ENCODE results near the gene ITGB2.

ITGB2 gene

DNA sequence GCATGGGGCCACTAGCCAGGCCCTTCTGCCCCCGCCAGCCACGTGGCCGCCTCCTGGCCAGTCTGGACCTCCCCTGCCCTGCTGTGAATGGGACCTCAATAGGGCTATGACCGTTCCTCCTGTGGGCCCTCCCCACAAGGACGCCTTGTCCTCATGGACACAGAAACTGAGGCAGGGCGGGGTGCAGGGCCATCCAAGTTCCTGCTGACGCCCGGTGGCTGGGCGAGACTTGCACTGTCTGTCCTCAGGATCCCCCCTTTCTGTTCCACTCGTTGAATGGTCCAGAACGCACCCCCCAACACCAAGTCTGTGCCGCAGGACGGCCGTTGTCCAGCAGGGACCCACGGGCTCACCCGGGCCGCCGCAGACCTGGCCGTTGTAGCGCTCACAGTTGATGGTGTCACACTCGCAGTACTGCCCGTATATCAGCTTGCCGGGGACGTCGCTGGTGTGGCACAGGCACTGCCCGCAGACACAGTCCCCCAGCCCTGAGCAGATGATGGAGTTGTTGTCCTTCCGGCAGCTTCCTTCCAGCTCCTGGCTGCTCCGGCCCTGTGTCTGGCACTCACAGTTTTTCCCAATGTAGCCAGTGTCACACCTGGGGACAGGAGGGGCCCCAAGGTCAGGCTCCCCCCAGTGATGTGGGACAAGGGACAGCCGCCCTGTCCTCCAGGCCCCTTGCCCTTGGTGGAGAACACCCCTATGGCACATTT lies 30.9 kb downstream of the ITGB2 start:
- H2AFZ ChIP-seq (ENCODE audit: insufficient read depth, low read length, poor library complexity) = no peak overlapping the region
- H3K27me3 ChIP-seq (ENCODE audit: insufficient read depth, low read length) = no peaks in the 10 kb centered on the region
- H3K27ac ChIP-seq (ENCODE audit: low read depth, low read length) = no peak overlapping the region
- H3K18ac ChIP-seq (ENCODE audit: low read length) = no peak overlapping the region
- no peak overlapping the region for H3K14ac ChIP-seq (ENCODE audit: low read length)
- H2BK120ac ChIP-seq (ENCODE audit: insufficient read depth, low read length, poor library complexity) = no peak overlapping the region
- no peak overlapping the region for H2BK12ac ChIP-seq (ENCODE audit: low read length)
- no peaks in the 10 kb centered on the region for H3K4me1 ChIP-seq (ENCODE audit: control insufficient read depth in 1 of 2, insufficient read depth in 2 of 2, low read length in 2 of 2)
- no peaks in the 10 kb centered on the region for H3K79me2 ChIP-seq (ENCODE audit: control insufficient read depth, insufficient read depth, low read length, poor library complexity)
- no peaks in the 10 kb centered on the region for H3K79me1 ChIP-seq (ENCODE audit: low read length)
- H4K12ac ChIP-seq (ENCODE audit: low read depth, low read length) = no peak overlapping the region
- no peak overlapping the region for H3K4ac ChIP-seq (ENCODE audit: low read depth, low read length)
- no peak overlapping the region for H4K91ac ChIP-seq (ENCODE audit: low read depth, low read length)
- H3K4me3 ChIP-seq (ENCODE audit: low read depth, low read length) = no peak overlapping the region
- no peak overlapping the region for H2BK5ac ChIP-seq (ENCODE audit: low read depth, low read length, poor library complexity)
- H3K36me3 ChIP-seq (ENCODE audit: control insufficient read depth in 1 of 2, insufficient read depth in 2 of 2, low read length in 2 of 2) = no peaks in the 10 kb centered on the region
- peaks cover 6% of the 10 kb centered on the region for H3K9me3 ChIP-seq (ENCODE audit: insufficient read depth, low read depth, low read length)
- H3K9ac ChIP-seq (ENCODE audit: low read length) = no peak overlapping the region
- H4K8ac ChIP-seq (ENCODE audit: low read depth, low read length) = no peak overlapping the region
- no peak overlapping the region for H3K4me2 ChIP-seq (ENCODE audit: low read length)
- no peak for DNase-seq
- no peak overlapping the region for H3K23ac ChIP-seq (ENCODE audit: low read length)
- WGBS (ENCODE audit: extremely low coverage, insufficient coverage, insufficient read length) = no CpG with 5 or more reads among the region's 29 CpGs
- no peak overlapping the region for H2AK5ac ChIP-seq (ENCODE audit: low read length)

DNA sequence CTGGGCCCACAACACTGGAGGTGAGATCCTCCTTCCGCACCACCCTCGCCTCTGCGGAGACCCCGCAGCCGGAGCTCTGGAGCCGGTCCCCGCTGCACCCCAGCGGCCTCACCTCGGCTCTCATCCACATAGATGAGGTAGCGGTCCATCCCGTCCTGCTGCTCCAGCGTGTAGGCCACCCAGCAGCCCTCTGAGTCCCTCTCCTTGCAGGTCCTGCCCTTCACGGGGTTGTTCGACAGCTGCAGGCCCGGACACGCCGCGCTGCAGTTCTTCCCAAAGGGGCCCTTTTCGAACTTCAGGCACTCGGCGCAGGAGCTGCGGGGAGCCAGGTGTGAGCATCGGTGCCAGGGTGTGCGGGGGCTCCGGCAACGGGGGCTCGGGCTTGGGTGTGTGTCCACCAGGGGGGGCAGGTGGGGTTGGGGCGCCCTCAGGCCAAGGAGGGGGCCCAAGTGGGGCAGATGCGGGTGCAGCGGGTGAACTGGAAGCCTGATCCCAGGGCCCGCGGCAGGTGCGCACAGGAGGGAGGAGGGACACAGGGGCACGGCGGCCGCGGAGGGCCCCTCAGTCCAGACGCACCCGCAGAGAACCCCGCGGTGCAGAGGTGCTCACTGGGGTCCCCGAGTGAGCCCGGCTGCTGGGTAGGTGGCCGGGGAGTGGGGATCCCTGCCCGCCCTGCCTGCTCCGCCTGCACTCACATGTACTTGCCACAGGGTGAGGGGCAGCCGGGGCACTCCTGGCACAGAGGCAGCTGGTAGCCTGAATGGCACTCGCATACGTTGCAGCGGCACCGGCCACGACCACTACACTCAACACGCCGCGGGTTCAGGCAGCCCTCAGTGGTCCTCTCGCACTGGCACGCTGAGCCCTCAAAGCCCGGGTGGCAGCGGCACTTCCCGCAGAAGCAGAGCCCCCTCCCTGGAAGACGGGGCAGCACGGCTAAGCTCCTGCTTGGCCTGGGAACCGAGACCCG lies 31.8 kb downstream of the ITGB2 start:
- Histone ChIP-seq H3K4ac (ENCODE audit: low read depth, low read length) (no peak overlapping the region), H3K27me3 (ENCODE audit: insufficient read depth, low read length) (no peaks in the 10 kb centered on the region), H4K8ac (ENCODE audit: low read depth, low read length) (no peak overlapping the region), H4K91ac (ENCODE audit: low read depth, low read length) (no peak overlapping the region), H3K9me3 (ENCODE audit: insufficient read depth, low read depth, low read length) (peaks cover 6% of the 10 kb centered on the region), H3K4me3 (ENCODE audit: low read depth, low read length) (peak overlapping the region; percentile 28), H2BK12ac (ENCODE audit: low read length) (no peak overlapping the region), H3K23ac (ENCODE audit: low read length) (no peak overlapping the region), H2BK5ac (ENCODE audit: low read depth, low read length, poor library complexity) (no peak overlapping the region), H3K9ac (ENCODE audit: low read length) (no peak overlapping the region), H2AK5ac (ENCODE audit: low read length) (no peak overlapping the region), H3K79me1 (ENCODE audit: low read length) (no peaks in the 10 kb centered on the region), H3K27ac (ENCODE audit: low read depth, low read length) (no peak overlapping the region), H4K12ac (ENCODE audit: low read depth, low read length) (no peak overlapping the region), H2BK120ac (ENCODE audit: insufficient read depth, low read length, poor library complexity) (no peak overlapping the region), H3K79me2 (ENCODE audit: control insufficient read depth, insufficient read depth, low read length, poor library complexity) (no peaks in the 10 kb centered on the region), H3K36me3 (ENCODE audit: control insufficient read depth in 1 of 2, insufficient read depth in 2 of 2, low read length in 2 of 2) (no peaks in the 10 kb centered on the region), H3K14ac (ENCODE audit: low read length) (no peak overlapping the region), H3K18ac (ENCODE audit: low read length) (no peak overlapping the region), H2AFZ (ENCODE audit: insufficient read depth, low read length, poor library complexity) (no peak overlapping the region), H3K4me2 (ENCODE audit: low read length) (no peak overlapping the region), H3K4me1 (ENCODE audit: control insufficient read depth in 1 of 2, insufficient read depth in 2 of 2, low read length in 2 of 2) (no peaks in the 10 kb centered on the region)
- DNase-seq = no peak
- no CpG with 5 or more reads among the region's 64 CpGs for WGBS (ENCODE audit: extremely low coverage, insufficient coverage, insufficient read length)

DNA sequence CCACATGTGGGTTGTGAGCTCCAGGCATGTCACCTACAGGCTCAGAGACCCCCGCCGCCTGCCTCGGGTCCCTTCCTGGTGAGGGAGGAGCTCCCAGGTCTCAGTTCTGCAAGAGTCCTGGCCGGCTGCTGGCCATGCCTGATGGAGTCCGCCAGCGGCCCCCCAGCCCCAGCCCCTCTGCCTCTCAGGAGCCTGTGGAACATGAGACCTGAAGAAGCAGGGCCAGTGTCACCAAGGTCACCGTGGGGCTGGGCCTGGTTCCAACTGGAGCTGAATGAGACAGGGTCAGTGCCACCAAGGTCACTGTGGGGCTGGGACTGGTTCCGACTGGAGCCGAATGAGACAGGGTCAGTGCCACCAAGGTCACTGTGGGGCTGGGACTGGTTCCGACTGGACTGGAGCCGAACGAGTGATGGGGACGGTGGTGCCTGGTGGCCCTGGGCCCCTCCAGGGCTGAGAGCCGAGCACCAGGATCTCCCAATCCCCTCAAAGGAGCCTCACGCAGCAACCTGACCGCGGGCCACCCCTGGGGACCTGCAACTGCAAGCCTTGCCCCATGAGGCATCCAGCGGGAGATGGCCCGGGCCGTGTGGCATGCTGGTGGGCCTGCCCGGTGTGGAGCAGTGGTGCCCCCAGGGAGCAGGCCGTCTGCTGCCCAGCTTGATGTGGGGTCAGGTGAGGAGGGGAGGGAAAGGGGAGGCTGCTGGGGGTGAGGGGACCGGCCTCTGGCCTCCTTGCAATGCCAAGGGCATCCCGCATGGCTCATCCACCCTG lies 32.7 kb downstream of the ITGB2 start:
- H2BK120ac ChIP-seq (ENCODE audit: insufficient read depth, low read length, poor library complexity) = no peak overlapping the region
- H3K23ac ChIP-seq (ENCODE audit: low read length) = no peak overlapping the region
- no peak for DNase-seq
- WGBS (ENCODE audit: extremely low coverage, insufficient coverage, insufficient read length) = no CpG with 5 or more reads among the region's 24 CpGs
- no peaks in the 10 kb centered on the region for H3K79me2 ChIP-seq (ENCODE audit: control insufficient read depth, insufficient read depth, low read length, poor library complexity)
- no peak overlapping the region for H4K91ac ChIP-seq (ENCODE audit: low read depth, low read length)
- no peaks in the 10 kb centered on the region for H3K36me3 ChIP-seq (ENCODE audit: control insufficient read depth in 1 of 2, insufficient read depth in 2 of 2, low read length in 2 of 2)
- no peak overlapping the region for H3K4me3 ChIP-seq (ENCODE audit: low read depth, low read length)
- peaks cover 3% of the 10 kb centered on the region for H3K9me3 ChIP-seq (ENCODE audit: insufficient read depth, low read depth, low read length)
- H4K12ac ChIP-seq (ENCODE audit: low read depth, low read length) = no peak overlapping the region
- H3K27me3 ChIP-seq (ENCODE audit: insufficient read depth, low read length) = no peaks in the 10 kb centered on the region
- no peaks in the 10 kb centered on the region for H3K4me1 ChIP-seq (ENCODE audit: control insufficient read depth in 1 of 2, insufficient read depth in 2 of 2, low read length in 2 of 2)
- H4K8ac ChIP-seq (ENCODE audit: low read depth, low read length) = no peak overlapping the region
- no peak overlapping the region for H2BK12ac ChIP-seq (ENCODE audit: low read length)
- H3K18ac ChIP-seq (ENCODE audit: low read length) = no peak overlapping the region
- H3K4ac ChIP-seq (ENCODE audit: low read depth, low read length) = no peak overlapping the region
- no peak overlapping the region for H3K4me2 ChIP-seq (ENCODE audit: low read length)
- no peaks in the 10 kb centered on the region for H3K79me1 ChIP-seq (ENCODE audit: low read length)
- no peak overlapping the region for H2AFZ ChIP-seq (ENCODE audit: insufficient read depth, low read length, poor library complexity)
- no peak overlapping the region for H3K14ac ChIP-seq (ENCODE audit: low read length)
- H3K9ac ChIP-seq (ENCODE audit: low read length) = no peak overlapping the region
- H3K27ac ChIP-seq (ENCODE audit: low read depth, low read length) = no peak overlapping the region
- H2AK5ac ChIP-seq (ENCODE audit: low read length) = no peak overlapping the region
- no peak overlapping the region for H2BK5ac ChIP-seq (ENCODE audit: low read depth, low read length, poor library complexity)

DNA sequence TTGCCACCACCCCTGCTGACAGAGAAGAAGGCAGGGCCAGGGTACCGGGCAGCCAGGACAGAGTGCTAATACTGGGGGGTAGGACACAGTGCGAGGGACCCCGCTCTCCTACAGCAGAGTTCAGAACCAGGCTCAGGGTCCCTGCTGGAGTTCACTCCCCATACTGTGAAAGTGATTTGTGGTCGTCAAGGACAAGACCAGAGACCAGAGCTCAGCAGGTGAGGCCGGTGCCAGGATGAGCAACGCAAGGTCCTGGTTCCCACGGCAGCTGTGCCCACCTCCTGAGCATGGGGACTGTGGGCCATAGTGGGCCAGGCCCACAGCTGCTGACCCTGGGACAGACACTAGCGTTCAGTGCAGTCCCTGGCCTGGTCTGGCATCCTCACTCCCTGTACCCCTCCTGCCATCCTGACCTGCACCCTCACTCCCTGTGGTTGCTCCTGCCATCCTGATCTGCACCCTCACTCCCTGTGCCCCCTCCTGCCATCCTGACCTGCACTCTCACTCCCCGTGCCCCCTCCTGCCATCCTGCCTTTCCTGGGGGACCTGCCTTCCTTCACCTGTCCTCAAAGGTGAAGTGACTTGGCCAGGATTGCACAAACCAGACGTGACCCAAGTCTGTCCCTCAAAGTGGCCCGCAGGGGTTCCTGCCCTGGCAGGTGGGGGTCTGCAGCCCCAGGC lies 33.4 kb downstream of the ITGB2 start:
- Histone ChIP-seq H4K91ac (ENCODE audit: low read depth, low read length) (no peak overlapping the region), H3K14ac (ENCODE audit: low read length) (no peak overlapping the region), H3K9ac (ENCODE audit: low read length) (no peak overlapping the region), H2BK12ac (ENCODE audit: low read length) (no peak overlapping the region), H3K4me2 (ENCODE audit: low read length) (no peak overlapping the region), H3K4ac (ENCODE audit: low read depth, low read length) (no peak overlapping the region), H3K36me3 (ENCODE audit: control insufficient read depth in 1 of 2, insufficient read depth in 2 of 2, low read length in 2 of 2) (no peaks in the 10 kb centered on the region), H3K4me1 (ENCODE audit: control insufficient read depth in 1 of 2, insufficient read depth in 2 of 2, low read length in 2 of 2) (peaks cover 0 to 3% of the 10 kb centered on the region in 2 experiments), H2BK120ac (ENCODE audit: insufficient read depth, low read length, poor library complexity) (no peak overlapping the region), H3K18ac (ENCODE audit: low read length) (no peak overlapping the region), H3K79me2 (ENCODE audit: control insufficient read depth, insufficient read depth, low read length, poor library complexity) (no peaks in the 10 kb centered on the region), H3K27me3 (ENCODE audit: insufficient read depth, low read length) (no peaks in the 10 kb centered on the region), H2BK5ac (ENCODE audit: low read depth, low read length, poor library complexity) (no peak overlapping the region), H3K27ac (ENCODE audit: low read depth, low read length) (no peak overlapping the region), H3K9me3 (ENCODE audit: insufficient read depth, low read depth, low read length) (peaks cover 3% of the 10 kb centered on the region), H3K79me1 (ENCODE audit: low read length) (no peaks in the 10 kb centered on the region), H3K23ac (ENCODE audit: low read length) (no peak overlapping the region), H2AK5ac (ENCODE audit: low read length) (no peak overlapping the region), H3K4me3 (ENCODE audit: low read depth, low read length) (no peak overlapping the region), H2AFZ (ENCODE audit: insufficient read depth, low read length, poor library complexity) (no peak overlapping the region), H4K8ac (ENCODE audit: low read depth, low read length) (no peak overlapping the region), H4K12ac (ENCODE audit: low read depth, low read length) (no peak overlapping the region)
- no CpG with 5 or more reads among the region's 11 CpGs for WGBS (ENCODE audit: extremely low coverage, insufficient coverage, insufficient read length)
- DNase-seq = no peak
